HepG2 (cell line): ENCODE data around the gene SEMA4C. TPM values are rescaled to one million over a fixed set of nuclear protein-coding genes. Genes with fewer than 3 reads are reported as not detected.

ENCODE experiments used
- ARHGAP35 ChIP-seq: sonication (generic); formaldehyde crosslinking; IDR thresholded peaks from 2 replicates; pipeline ENCODE4 v1.9.0; 2022; ENCODE audit warnings: mild to moderate bottlenecking, inconsistent platforms, moderate library complexity, missing genetic modification reagents, borderline replicate concordance
- ISX ChIP-seq: sonication (generic); formaldehyde crosslinking; conservative IDR thresholded peaks from 2 replicates; pipeline ENCODE4 v1.5.0; 2020; ENCODE audit warnings: missing genetic modification reagents
- NBN ChIP-seq: fragments of 450-650 bp; conservative IDR thresholded peaks from 2 replicates; pipeline ENCODE4 v1.6.1; 2017
- PRMT3 ChIP-seq: sonication (generic); formaldehyde crosslinking; IDR thresholded peaks from 2 replicates; pipeline ENCODE4 v1.8.1; 2022; ENCODE audit warnings: low read depth, mild to moderate bottlenecking, moderate library complexity, missing genetic modification reagents, borderline replicate concordance
- ZNF138 ChIP-seq: sonication (generic); formaldehyde crosslinking; IDR thresholded peaks from 2 replicates; pipeline ENCODE4 v1.5.0; 2020; ENCODE audit warnings: mild to moderate bottlenecking, low read depth, missing genetic modification reagents
- ZNF160 ChIP-seq: sonication (generic); formaldehyde crosslinking; IDR thresholded peaks from 2 replicates; pipeline ENCODE4 v1.8.0; 2022; ENCODE audit warnings: mild to moderate bottlenecking, inconsistent platforms, missing genetic modification reagents
- ZNF235 ChIP-seq: sonication (generic); formaldehyde crosslinking; IDR thresholded peaks from 2 replicates; pipeline ENCODE4 v1.8.1; 2023; ENCODE audit warnings: mild to moderate bottlenecking, missing genetic modification reagents, borderline replicate concordance
- ZNF331 ChIP-seq: sonication (generic); formaldehyde crosslinking; IDR thresholded peaks from 2 replicates; pipeline ENCODE4 v1.4.0; 2020; ENCODE audit warnings: missing genetic modification reagents
- ZNF558 ChIP-seq: sonication (generic); formaldehyde crosslinking; IDR thresholded peaks from 2 replicates; pipeline ENCODE4 v1.9.0; 2022; ENCODE audit warnings: mild to moderate bottlenecking, missing genetic modification reagents, borderline replicate concordance
- polyA plus RNA-seq, 8 experiments: library from polyadenylated mRNA; depleted of rRNA in 3 of 8; stranded (reverse) in 7 of 8; unstranded in 1 of 8; fragments of >200 nt; fragmentation: Illumina TruSeq in 4 of 8; extraction: Trizol in 4 of 8; gene quantifications; 2 replicates each; pipeline versions ENCODE4 v1.2.1 to v1.2.3, GENCODE V29; 2011 to 2016; ENCODE audit warnings: low read depth in 4 of 8, missing spikeins in 1 of 8, mixed read lengths in 1 of 8; ENCODE audit not compliant: insufficient read depth in 1 of 8
- total RNA-seq, 5 experiments: library from RNA; depleted of rRNA; stranded (reverse); fragments of >200 nt; fragmentation: Illumina TruSeq; extraction: Trizol; gene quantifications; 2 replicates each; pipeline ENCODE4 v1.2.3, GENCODE V29; 2016; ENCODE audit warnings: low read depth in 1 of 5
- TF ChIP-seq, protein P1 (sequence below): IDR thresholded peaks from 2 replicates; pipeline ENCODE4 v1.6.1; 2016; ENCODE audit warnings: mild to moderate bottlenecking, missing biosample characterization, missing genetic modification reagents
- TF ChIP-seq, protein P2 (sequence below): sonication (generic); formaldehyde crosslinking; IDR thresholded peaks from 2 replicates; pipeline ENCODE4 v1.5.0; 2020; ENCODE audit warnings: missing genetic modification reagents

SEMA4C gene
- total and polyA plus RNA-seq, 2 of the 13 experiments (the other 11 are each of a cell fraction or from before 2014, with no cell fraction given), result 25.9 to 46.6 TPM

DNA sequence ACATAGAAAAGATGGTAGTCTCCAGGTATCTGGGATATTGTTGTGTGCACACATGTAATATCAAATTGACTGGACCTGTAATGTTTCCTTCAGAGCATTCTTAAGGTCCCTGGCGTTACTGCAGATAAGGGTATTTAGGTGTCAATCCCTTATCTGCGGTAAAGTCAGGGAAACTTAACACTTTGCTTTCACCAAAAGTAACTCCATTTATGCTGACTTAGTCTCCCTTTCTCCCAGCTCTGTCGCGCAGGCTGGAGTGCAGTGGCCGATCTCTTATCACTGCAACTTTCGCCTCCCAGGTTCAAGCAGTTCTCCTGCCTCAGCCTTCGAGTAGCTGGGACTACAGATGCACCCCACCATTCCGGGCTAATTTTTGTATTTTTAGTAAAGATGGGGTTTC, 52.0 kb downstream of the SEMA4C start (continued):
- TF ChIP-seq ZNF160 (CRISPR knock-in tag), result no peak
- TF ChIP-seq ISX (CRISPR knock-in tag), result no peak
- TF ChIP-seq PRMT3 (CRISPR knock-in tag), result no peak
- no peak for TF ChIP-seq ZNF331 (CRISPR knock-in tag)
- 0 out of 2 replicates have a peak, but pooled peaks have one; percentile 23 for TF ChIP-seq ZNF138 (CRISPR knock-in tag)
- TF ChIP-seq, protein P1, sequence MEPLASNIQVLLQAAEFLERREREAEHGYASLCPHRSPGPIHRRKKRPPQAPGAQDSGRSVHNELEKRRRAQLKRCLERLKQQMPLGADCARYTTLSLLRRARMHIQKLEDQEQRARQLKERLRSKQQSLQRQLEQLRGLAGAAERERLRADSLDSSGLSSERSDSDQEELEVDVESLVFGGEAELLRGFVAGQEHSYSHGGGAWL, result no peak
- no peak for TF ChIP-seq ZNF235
- TF ChIP-seq NBN, result no peak
- TF ChIP-seq, protein P2, sequence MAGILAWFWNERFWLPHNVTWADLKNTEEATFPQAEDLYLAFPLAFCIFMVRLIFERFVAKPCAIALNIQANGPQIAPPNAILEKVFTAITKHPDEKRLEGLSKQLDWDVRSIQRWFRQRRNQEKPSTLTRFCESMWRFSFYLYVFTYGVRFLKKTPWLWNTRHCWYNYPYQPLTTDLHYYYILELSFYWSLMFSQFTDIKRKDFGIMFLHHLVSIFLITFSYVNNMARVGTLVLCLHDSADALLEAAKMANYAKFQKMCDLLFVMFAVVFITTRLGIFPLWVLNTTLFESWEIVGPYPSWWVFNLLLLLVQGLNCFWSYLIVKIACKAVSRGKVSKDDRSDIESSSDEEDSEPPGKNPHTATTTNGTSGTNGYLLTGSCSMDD (CRISPR knock-in tag), result no peak
- no peak for TF ChIP-seq ZNF558
- no peak for TF ChIP-seq ARHGAP35 (CRISPR knock-in tag)
